ENCODE results near the gene LIPA. TPM values are rescaled to one million over a fixed set of nuclear protein-coding genes. Genes with fewer than 3 reads are reported as not detected.

The LIPA gene
- total and polyA plus RNA-seq, 2 experiments from 2014 or later = 113 to 134 TPM

DNA sequence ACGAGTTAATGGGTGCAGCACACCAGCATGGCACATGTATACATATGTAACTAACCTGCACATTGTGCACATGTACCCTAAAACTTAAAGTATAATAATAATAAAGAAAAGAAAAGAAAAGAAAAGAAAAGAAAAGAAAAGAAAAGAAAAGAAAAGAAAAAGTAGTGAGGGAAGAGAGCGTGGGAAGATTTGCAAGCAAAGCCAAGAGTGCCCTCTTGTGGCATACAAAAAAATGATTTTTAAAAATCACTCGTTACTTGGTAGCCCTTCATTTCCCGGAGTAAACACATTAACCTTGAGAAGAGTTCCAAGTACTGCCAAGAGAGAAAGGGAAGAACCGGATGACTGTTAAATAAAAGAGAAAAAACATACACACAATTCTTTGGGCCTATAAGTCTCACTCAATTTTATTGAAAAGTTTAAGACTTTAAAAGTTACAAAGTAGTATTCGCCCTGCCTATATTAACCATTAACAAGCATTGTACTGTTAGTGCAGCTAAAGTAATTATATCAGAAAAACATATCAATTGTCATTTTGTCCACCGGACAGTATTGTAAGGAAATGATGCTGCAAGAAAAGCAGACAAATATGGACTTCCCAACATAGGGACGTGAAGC, 38.3 kb downstream of the LIPA start:
- in situ Hi-C loops (cut with MboI) = loop anchor here (5.0 to 10.0 kb wide), 3 partner anchors 181 to 378 kb away; no protein-coding TSS in a partner anchor
- WGBS, 2 experiments (ENCODE audit: low coverage in 1 of 2, low lambda C conversion rate in 2 of 2, missing lambda C conversion rate in 2 of 2) = 38 to 41% methylated on average over 8 of the region's 8 CpGs
- DNase-seq = peak; percentile 79

DNA sequence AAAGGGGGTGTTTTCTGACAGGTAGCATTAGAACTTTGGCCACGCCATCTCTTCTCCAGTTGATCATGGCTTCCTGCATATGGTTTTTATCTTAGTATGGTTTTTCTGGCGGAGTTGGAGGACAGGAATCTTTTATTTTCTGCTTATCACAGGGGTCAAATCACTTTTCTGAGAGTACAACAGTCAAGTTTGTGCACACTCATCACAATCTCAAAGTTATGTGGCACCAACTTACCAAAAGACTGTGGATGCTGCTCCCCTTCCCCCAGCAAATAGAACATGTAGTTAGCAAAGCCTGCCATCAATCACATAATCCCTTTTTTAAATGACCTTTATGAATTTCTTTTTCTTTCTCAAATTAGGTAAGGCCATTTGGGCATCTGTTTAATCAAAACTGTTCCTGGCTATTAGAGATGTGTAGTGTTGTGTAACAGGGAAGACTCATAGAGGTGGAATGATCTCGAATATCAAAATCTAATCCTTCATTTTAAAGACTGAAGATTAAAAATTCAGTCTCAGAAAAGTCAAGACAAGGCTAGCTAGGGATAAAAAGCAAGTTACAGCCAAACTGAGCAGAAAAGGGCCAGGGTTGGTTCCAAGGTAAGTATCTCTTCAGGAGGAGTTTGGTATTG, 40.7 kb downstream of the LIPA start:
- H2AFZ ChIP-seq = no peak overlapping the region
- no peak overlapping the region for H3K4me3 ChIP-seq
- H3K4me1 ChIP-seq (ENCODE audit: insufficient read depth) = peaks cover 39% of the 10 kb centered on the region
- H3K9ac ChIP-seq = no peak overlapping the region
- in situ Hi-C loops (cut with MboI) = loop anchor here (5.0 to 10.0 kb wide), 3 partner anchors 179 to 376 kb away; no protein-coding TSS in a partner anchor
- no peak overlapping the region for H3K27ac ChIP-seq
- peaks cover 32% of the 10 kb centered on the region for H3F3A ChIP-seq (ENCODE audit: insufficient read depth)
- DNase-seq = peak; percentile 38
- no peaks in the 10 kb centered on the region for H3K9me2 ChIP-seq (ENCODE audit: insufficient read depth)
- TF ChIP-seq EZH2 (IDR thresholded peaks at IDR 0.05; ENCODE audit: insufficient read depth, poor library complexity, severe bottlenecking) (no peak), EZH2phosphoT487 (IDR thresholded peaks at IDR 0.05; ENCODE audit: insufficient read depth, low read depth) (no peak)
- H3K79me2 ChIP-seq (ENCODE audit: insufficient read depth) = no peaks in the 10 kb centered on the region
- H3K4me2 ChIP-seq (ENCODE audit: unreplicated experiment) = no peak overlapping the region
- H3K36me3 ChIP-seq (ENCODE audit: low read depth) = 0 out of 2 replicates have a peak, but pooled peaks cover 10% of the 10 kb centered on the region
- WGBS, 2 experiments (ENCODE audit: low coverage in 1 of 2, low lambda C conversion rate in 2 of 2, missing lambda C conversion rate in 2 of 2) = 81 to 85% methylated on average over 3 of the region's 3 CpGs
- no peaks in the 10 kb centered on the region for H3K27me3 ChIP-seq (replicated peaks; ENCODE audit: insufficient read depth)
- H3K9me3 ChIP-seq (ENCODE audit: low read depth) = no peaks in the 10 kb centered on the region
- H4K20me1 ChIP-seq (ENCODE audit: insufficient read depth) = no peaks in the 10 kb centered on the region

More for the DNA sequence above, 38.3 kb downstream of the LIPA start:
- H2AFZ ChIP-seq = no peak overlapping the region
- H3K36me3 ChIP-seq (ENCODE audit: low read depth) = 0 out of 2 replicates have a peak, but pooled peaks cover 10% of the 10 kb centered on the region
- no peaks in the 10 kb centered on the region for H3K9me2 ChIP-seq (ENCODE audit: insufficient read depth)
- no peaks in the 10 kb centered on the region for H3K27me3 ChIP-seq (replicated peaks; ENCODE audit: insufficient read depth)
- H4K20me1 ChIP-seq (ENCODE audit: insufficient read depth) = no peaks in the 10 kb centered on the region
- no peak overlapping the region for H3K27ac ChIP-seq
- no peak overlapping the region for H3K9ac ChIP-seq
- H3K4me3 ChIP-seq = no peak overlapping the region
- peaks cover 36% of the 10 kb centered on the region for H3F3A ChIP-seq (ENCODE audit: insufficient read depth)
- H3K9me3 ChIP-seq (ENCODE audit: low read depth) = no peaks in the 10 kb centered on the region
- no peaks in the 10 kb centered on the region for H3K79me2 ChIP-seq (ENCODE audit: insufficient read depth)
- TF ChIP-seq EZH2 (IDR thresholded peaks at IDR 0.05; ENCODE audit: insufficient read depth, poor library complexity, severe bottlenecking) (no peak), EZH2phosphoT487 (IDR thresholded peaks at IDR 0.05; ENCODE audit: insufficient read depth, low read depth) (no peak)
- H3K4me2 ChIP-seq (ENCODE audit: unreplicated experiment) = no peak overlapping the region
- H3K4me1 ChIP-seq (ENCODE audit: insufficient read depth) = peaks cover 44% of the 10 kb centered on the region

DNA sequence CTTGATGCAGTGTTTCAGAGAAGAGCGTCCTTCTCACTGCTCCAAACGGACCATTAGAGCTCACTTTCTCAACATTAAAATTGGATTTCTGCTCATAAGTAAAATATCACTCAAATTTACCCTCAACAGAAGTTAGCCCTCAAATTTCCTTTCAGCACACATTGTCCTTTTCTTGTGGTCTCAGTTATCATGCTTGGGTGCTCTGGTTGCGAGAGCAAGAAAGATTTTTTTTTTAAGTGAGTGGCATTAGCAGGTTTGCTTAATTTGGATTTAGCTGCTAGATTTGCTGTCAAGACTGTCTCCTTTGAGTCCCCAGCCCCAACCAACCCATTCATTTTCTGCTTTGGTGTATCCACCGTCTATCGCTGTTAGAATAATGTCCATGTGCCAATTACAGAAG, 41.9 kb downstream of the LIPA start:
- Histone ChIP-seq H3K9ac (no peak overlapping the region), H3F3A (ENCODE audit: insufficient read depth) (peaks cover 32% of the 10 kb centered on the region), H3K4me1 (ENCODE audit: insufficient read depth) (peaks cover 35% of the 10 kb centered on the region), H3K36me3 (ENCODE audit: low read depth) (0 out of 2 replicates have a peak, but pooled peaks cover 8% of the 10 kb centered on the region), H4K20me1 (ENCODE audit: insufficient read depth) (no peaks in the 10 kb centered on the region), H3K9me2 (ENCODE audit: insufficient read depth) (no peaks in the 10 kb centered on the region), H2AFZ (no peak overlapping the region), H3K79me2 (ENCODE audit: insufficient read depth) (no peaks in the 10 kb centered on the region), H3K4me3 (no peak overlapping the region), H3K27me3 (replicated peaks; ENCODE audit: insufficient read depth) (no peaks in the 10 kb centered on the region), H3K9me3 (ENCODE audit: low read depth) (no peaks in the 10 kb centered on the region), H3K4me2 (ENCODE audit: unreplicated experiment) (no peak overlapping the region), H3K27ac (no peak overlapping the region)
- no peak for TF ChIP-seq EZH2 (IDR thresholded peaks at IDR 0.05; ENCODE audit: insufficient read depth, poor library complexity, severe bottlenecking)
- no peak for TF ChIP-seq EZH2phosphoT487 (IDR thresholded peaks at IDR 0.05; ENCODE audit: insufficient read depth, low read depth)
- in situ Hi-C loops (cut with MboI) = loop anchor here (5.0 to 10.0 kb wide), 3 partner anchors 177 to 375 kb away; no protein-coding TSS in a partner anchor
- no peak for DNase-seq
- 96% methylated on average over 5 of the region's 5 CpGs for WGBS, 2 experiments (ENCODE audit: low coverage in 1 of 2, low lambda C conversion rate in 2 of 2, missing lambda C conversion rate in 2 of 2)

DNA sequence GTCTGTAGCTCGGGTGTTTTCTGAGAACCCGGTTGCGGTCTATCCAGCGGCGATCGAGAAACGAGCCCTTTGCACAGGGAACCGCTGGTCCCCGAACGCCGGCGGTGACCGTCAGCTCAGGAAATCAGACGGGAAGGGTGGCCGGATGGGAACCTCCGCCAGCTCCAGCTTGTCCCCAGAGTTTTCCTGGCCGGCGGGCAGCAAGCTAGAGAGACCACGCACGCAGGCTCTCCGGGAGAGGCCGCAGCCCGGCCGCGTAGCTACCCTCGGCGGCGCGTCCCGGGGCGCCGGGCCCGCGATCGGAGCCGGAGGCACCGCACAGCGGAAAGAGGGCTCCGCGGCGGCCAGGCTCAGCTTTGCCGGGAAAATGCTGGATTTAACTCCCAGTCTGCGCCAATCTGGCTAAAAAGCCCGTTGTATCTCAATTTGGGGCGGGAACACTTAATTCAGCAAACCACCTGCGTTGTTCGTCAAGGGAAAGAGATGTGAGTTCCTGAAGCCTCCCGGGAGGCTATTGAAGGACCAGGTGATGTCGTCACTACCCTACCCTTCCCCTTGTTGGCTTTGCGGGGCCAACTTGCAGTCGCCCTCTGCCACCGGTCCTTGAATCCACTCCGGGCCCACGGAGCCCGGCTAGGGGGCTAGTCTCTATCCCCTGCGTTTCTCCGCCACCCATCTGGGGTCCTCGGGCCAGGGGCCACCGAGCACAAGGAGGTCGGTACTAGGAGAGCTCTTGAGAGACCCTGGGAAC, 43.6 kb downstream of the LIPA start:
- Histone ChIP-seq H3K27ac (peak overlapping the region; percentile 62), H3K9me3 (ENCODE audit: low read depth) (no peaks in the 10 kb centered on the region)
- in situ Hi-C loops (cut with MboI) = no loop called here

More for the DNA sequence above, 43.6 kb downstream of the LIPA start:
- H3F3A ChIP-seq (ENCODE audit: insufficient read depth) = peaks cover 45% of the 10 kb centered on the region
- peak overlapping the region; percentile 83 for H2AFZ ChIP-seq
- H3K4me2 ChIP-seq (ENCODE audit: unreplicated experiment) = peak overlapping the region; percentile 86
- H3K27me3 ChIP-seq (replicated peaks; ENCODE audit: insufficient read depth) = no peaks in the 10 kb centered on the region
- peak; percentile 62 for DNase-seq
- peak overlapping the region; percentile 67 for H3K9ac ChIP-seq
- H3K36me3 ChIP-seq (ENCODE audit: low read depth) = no peaks in the 10 kb centered on the region
- H3K4me1 ChIP-seq (ENCODE audit: insufficient read depth) = peaks cover 40% of the 10 kb centered on the region
- no peaks in the 10 kb centered on the region for H3K9me2 ChIP-seq (ENCODE audit: insufficient read depth)
- peak overlapping the region; percentile 75 for H3K4me3 ChIP-seq
- H3K79me2 ChIP-seq (ENCODE audit: insufficient read depth) = no peaks in the 10 kb centered on the region
- no peak for TF ChIP-seq EZH2 (IDR thresholded peaks at IDR 0.05; ENCODE audit: insufficient read depth, poor library complexity, severe bottlenecking)
- no peak for TF ChIP-seq EZH2phosphoT487 (IDR thresholded peaks at IDR 0.05; ENCODE audit: insufficient read depth, low read depth)
- WGBS, 2 experiments (ENCODE audit: low coverage in 1 of 2, low lambda C conversion rate in 2 of 2, missing lambda C conversion rate in 2 of 2) = 14 to 15% methylated on average over 56 to 59 of the region's 60 CpGs
- H4K20me1 ChIP-seq (ENCODE audit: insufficient read depth) = no peaks in the 10 kb centered on the region

Data from GM23248 (cell line).